CD4-positive, alpha-beta T cell (primary cell): ENCODE measurements around the gene ABHD17A. TPM values are rescaled to one million over a fixed set of nuclear protein-coding genes. Genes with fewer than 3 reads are reported as not detected.

Experiments used
- ATAC-seq: fragments of 200-7000 bp; cut with Tn5 transposase; one replicate; pipeline ENCODE4 v1.10.0; 2022; ENCODE audit warnings: mild to moderate bottlenecking; ENCODE audit not compliant: poor library complexity
- CTCF ChIA-PET: fragments of 350-600 bp; sonication (Branson Sonifier 250); formaldehyde crosslinking; loops from one replicate; lab custom pipeline; 2021; ENCODE audit warnings: antibody characterized with exemption, inconsistent platforms; lab: Charles Lee
- POLR2A ChIA-PET: fragments of 350-600 bp; sonication (Branson Sonifier 250); formaldehyde crosslinking; loops from one replicate; lab custom pipeline; 2021; ENCODE audit warnings: antibody characterized with exemption, inconsistent platforms; lab: Charles Lee
- DNase-seq, 14 experiments: peaks; one replicate each; pipeline ENCODE4 v3.0.0-alpha.2; 2013 to 2020; ENCODE audit warnings: mixed read lengths in 2 of 14
- H3K27ac ChIP-seq, 2 donors: one replicate each; pipeline versions ENCODE4 v1.5.1 to v1.7.0; 2013; ENCODE audit warnings: low read length in 2 of 2, low read depth in 1 of 2, mild to moderate bottlenecking in 1 of 2
- H3K27me3 ChIP-seq, 2 experiments: 1 replicate in 1 of 2; 2 replicates in 1 of 2; pipeline versions ENCODE4 v1.6.1 to v1.7.0; 2013; ENCODE audit warnings: low read length in 2 of 2, control low read depth in 1 of 2, mild to moderate bottlenecking in 1 of 2, moderate library complexity in 1 of 2; ENCODE audit not compliant: insufficient read depth in 2 of 2, control insufficient read depth in 1 of 2
- H3K36me3 ChIP-seq: one replicate; pipeline ENCODE4 v1.6.1; 2013; ENCODE audit warnings: low read length, control low read depth; ENCODE audit not compliant: insufficient read depth
- H3K4me1 ChIP-seq: one replicate; pipeline ENCODE4 v1.6.1; 2013; ENCODE audit warnings: low read length, control low read depth; ENCODE audit not compliant: insufficient read depth
- H3K4me3 ChIP-seq: one replicate; pipeline ENCODE4 v1.5.1; 2013; ENCODE audit warnings: mild to moderate bottlenecking, low read length, moderate library complexity
- H3K9me3 ChIP-seq, 2 experiments: 1 replicate in 1 of 2; 2 replicates in 1 of 2; pipeline versions ENCODE4 v1.6.1 to v1.7.0; 2013; ENCODE audit warnings: low read length in 2 of 2, mild to moderate bottlenecking in 2 of 2, control low read depth in 1 of 2, moderate library complexity in 1 of 2; ENCODE audit not compliant: control insufficient read depth in 1 of 2, insufficient read depth in 1 of 2
- H3K27ac Mint-ChIP-seq: one replicate; pipeline ENCODE4 v1.8.0; 2020; ENCODE audit warnings: mixed read lengths
- H3K27me3 Mint-ChIP-seq: one replicate; pipeline ENCODE4 v1.8.0; 2021; ENCODE audit warnings: mixed read lengths
- H3K36me3 Mint-ChIP-seq: one replicate; pipeline ENCODE4 v1.8.0; 2021; ENCODE audit warnings: low read depth, mixed read lengths
- H3K4me1 Mint-ChIP-seq: one replicate; pipeline ENCODE4 v1.8.0; 2021; ENCODE audit warnings: low read depth, mixed read lengths
- H3K4me3 Mint-ChIP-seq: one replicate; pipeline ENCODE4 v1.8.0; 2020; ENCODE audit warnings: mild to moderate bottlenecking, mixed read lengths
- H3K9me3 Mint-ChIP-seq: one replicate; pipeline ENCODE4 v1.8.0; 2020; ENCODE audit warnings: mixed read lengths
- CTCF ChIP-seq: fragments of 200-600 bp; IDR thresholded peaks from one replicate; pipeline ENCODE4 v1.8.0; 2022; ENCODE audit warnings: antibody characterized with exemption, mild to moderate bottlenecking
- intact Hi-C, 2 experiments: fragments of 100-400 bp; cut with DNase I in 1 of 2; cut with micrococcal nuclease in 1 of 2; formaldehyde crosslinking; loops; one replicate each; pipeline versions ENCODE4 v1.15.1 to v1.9.0; 2023 to 2025; cut with DNase I, micrococcal nuclease
- total RNA-seq, 174 experiments: library from RNA in 2 of 174; stranded (reverse) in 2 of 174; gene quantifications; one replicate each; pipeline ENCODE4 v1.2.3 and lab custom pipeline; 2021 to 2026

ABHD17A gene
- total RNA-seq, 2 experiments from 2014 or later: 156 to 172 TPM

GRCh38 chr19:1871140-1871597 is 14.1 kb downstream of the ABHD17A start:
- DNase-seq: no peak
- POLR2A ChIA-PET: no interaction called here
- intact Hi-C loops: no loop called here
- no peak for ATAC-seq
- H3K4me3 ChIP-seq: no peak overlapping the region
- Mint-ChIP-seq H3K4me1 (peaks cover 27% of the 10 kb centered on the region), H3K27me3 (no peaks in the 10 kb centered on the region), H3K4me3 (no peak overlapping the region), H3K36me3 (peaks cover 40% of the 10 kb centered on the region), H3K27ac (no peak overlapping the region), H3K9me3 (no peaks in the 10 kb centered on the region)
- H3K27ac ChIP-seq: no peak overlapping the region
- CTCF ChIA-PET: no interaction called here
- H3K27me3 ChIP-seq: no peaks in the 10 kb centered on the region
- peaks cover 31% of the 10 kb centered on the region for H3K4me1 ChIP-seq
- no peak for TF ChIP-seq CTCF
- peaks cover 28% of the 10 kb centered on the region for H3K36me3 ChIP-seq
- no peaks in the 10 kb centered on the region for H3K9me3 ChIP-seq

- no peaks in the 10 kb centered on the region for H3K9me3 ChIP-seq
- TF ChIP-seq CTCF: no peak
- no peak overlapping the region for H3K27ac ChIP-seq
- H3K4me3 Mint-ChIP-seq: peak overlapping the region; percentile 11
- H3K4me1 ChIP-seq: peaks cover 36% of the 10 kb centered on the region
- intact Hi-C loops: no loop called here
- POLR2A ChIA-PET: interaction anchor here (1.0 kb wide), 1 partner anchor 607 kb away, joined by 4 read pairs; the partner anchor contains the start of gene GADD45B
- H3K27me3 Mint-ChIP-seq: no peaks in the 10 kb centered on the region
- peaks cover 28% of the 10 kb centered on the region for H3K36me3 ChIP-seq
- H3K4me3 ChIP-seq: no peak overlapping the region
- CTCF ChIA-PET: no interaction called here
- no peaks in the 10 kb centered on the region for H3K27me3 ChIP-seq
- peaks cover 14% of the 10 kb centered on the region for H3K4me1 Mint-ChIP-seq
- no peak overlapping the region for H3K27ac Mint-ChIP-seq
- ATAC-seq (no peak), DNase-seq (no peak)
- H3K36me3 Mint-ChIP-seq: peaks cover 19% of the 10 kb centered on the region
- H3K9me3 Mint-ChIP-seq: no peaks in the 10 kb centered on the region
Observed at GRCh38 chr19:1868971-1869370, 16.3 kb downstream of the ABHD17A start.

- ChIA-PET CTCF (no interaction called here), POLR2A (interaction anchor here (1.2 to 3.6 kb wide), 2 partner anchors 8 to 9 kb away, joined by 3 to 41 read pairs; no protein-coding TSS in a partner anchor)
- H3K9me3 Mint-ChIP-seq: no peaks in the 10 kb centered on the region
Observed at GRCh38 chr19:1867349-1867724, 18.0 kb downstream of the ABHD17A start.

More at GRCh38 chr19:1867349-1867724, 18.0 kb downstream of the ABHD17A start:
- Mint-ChIP-seq H3K36me3 (peaks cover 21% of the 10 kb centered on the region), H3K27ac (peak overlapping the region; percentile 36), H3K4me1 (peaks cover 13% of the 10 kb centered on the region), H3K27me3 (no peaks in the 10 kb centered on the region), H3K4me3 (no peak overlapping the region)
- no peak for TF ChIP-seq CTCF
- Histone ChIP-seq H3K27me3 (no peaks in the 10 kb centered on the region), H3K4me1 (peaks cover 20% of the 10 kb centered on the region), H3K9me3 (no peaks in the 10 kb centered on the region), H3K36me3 (peaks cover 14% of the 10 kb centered on the region), H3K27ac (no peak overlapping the region), H3K4me3 (no peak overlapping the region)
- no peak for ATAC-seq
- DNase-seq: no peak
- intact Hi-C loops: no loop called here
